ENCODE results near the gene UQCRHL.
"Not testable (repeated sequence)": the region's sequence is repeated elsewhere in the genome, so short reads cannot be mapped to it uniquely, and the experiment has no call there.

Gene UQCRHL

DNA sequence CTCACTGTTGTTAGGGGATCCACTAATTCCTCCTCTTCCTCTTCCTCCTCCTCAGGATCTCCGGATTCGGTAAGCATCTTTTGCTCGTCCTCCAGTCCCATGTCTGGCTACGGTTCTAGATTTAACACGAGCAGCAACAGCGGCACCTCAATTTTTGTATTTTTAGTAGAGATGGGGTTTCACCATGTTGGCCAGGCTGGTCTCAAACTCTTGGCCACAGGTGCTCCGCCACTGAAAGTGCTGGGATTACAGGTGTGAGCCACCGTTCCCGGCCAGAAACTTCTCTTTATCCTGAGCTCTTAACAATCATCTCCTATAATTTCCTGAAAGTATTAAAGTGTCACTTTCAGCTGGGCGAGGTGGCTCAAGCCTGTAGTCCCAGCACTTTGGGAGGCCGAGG is at the start of gene UQCRHL:
Gene UQCRHL (minus strand): TSS at position 101 of the 400 bp plus-strand sequence. CDS start 0 bp downstream, at position 101.
- DNase-seq, result not testable (repeated sequence)

DNA sequence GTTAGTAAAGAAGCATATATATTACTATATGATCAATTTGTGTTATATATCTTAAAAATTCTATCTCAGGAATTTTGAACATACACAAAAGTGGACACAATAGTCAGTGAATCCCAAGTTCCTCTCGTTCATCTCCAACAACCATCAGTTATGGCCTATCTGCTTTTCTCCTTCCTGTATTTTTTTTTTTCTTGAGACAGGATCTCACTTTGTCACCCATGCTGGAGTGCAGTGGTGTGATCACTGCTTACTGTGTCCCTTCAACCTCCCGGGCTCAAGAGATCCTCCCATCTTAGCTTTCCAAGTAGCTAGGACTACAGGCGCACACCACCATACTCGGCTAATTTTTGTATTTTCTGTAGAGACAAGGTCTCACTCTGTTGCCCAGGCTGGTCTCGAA is 49.4 kb upstream of the UQCRHL start:
- DNase-seq, result no peak

DNA sequence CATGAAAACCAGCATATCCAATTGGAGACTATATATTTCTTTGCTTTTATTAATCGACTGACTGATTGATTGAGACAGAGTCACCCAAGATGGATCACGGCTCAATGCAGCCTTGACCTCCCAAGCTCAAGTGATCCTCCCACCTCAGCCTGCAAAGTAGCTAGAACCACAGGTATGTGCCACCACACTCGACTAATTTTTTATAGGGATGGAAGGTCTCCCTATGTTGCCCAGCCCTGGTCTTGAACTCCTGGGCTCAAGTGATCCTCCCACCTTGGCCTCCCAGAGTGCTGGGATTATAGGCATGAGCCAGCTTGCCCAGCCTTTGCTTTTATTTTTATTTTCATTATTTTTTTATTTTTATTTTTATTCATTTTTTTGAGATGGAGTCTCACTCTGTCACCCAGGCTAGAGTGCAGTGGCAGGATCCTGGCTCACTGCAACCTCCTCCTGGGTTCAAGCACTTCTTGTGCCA is 45.4 kb upstream of the UQCRHL start:
- DNase-seq, result no peak

DNA sequence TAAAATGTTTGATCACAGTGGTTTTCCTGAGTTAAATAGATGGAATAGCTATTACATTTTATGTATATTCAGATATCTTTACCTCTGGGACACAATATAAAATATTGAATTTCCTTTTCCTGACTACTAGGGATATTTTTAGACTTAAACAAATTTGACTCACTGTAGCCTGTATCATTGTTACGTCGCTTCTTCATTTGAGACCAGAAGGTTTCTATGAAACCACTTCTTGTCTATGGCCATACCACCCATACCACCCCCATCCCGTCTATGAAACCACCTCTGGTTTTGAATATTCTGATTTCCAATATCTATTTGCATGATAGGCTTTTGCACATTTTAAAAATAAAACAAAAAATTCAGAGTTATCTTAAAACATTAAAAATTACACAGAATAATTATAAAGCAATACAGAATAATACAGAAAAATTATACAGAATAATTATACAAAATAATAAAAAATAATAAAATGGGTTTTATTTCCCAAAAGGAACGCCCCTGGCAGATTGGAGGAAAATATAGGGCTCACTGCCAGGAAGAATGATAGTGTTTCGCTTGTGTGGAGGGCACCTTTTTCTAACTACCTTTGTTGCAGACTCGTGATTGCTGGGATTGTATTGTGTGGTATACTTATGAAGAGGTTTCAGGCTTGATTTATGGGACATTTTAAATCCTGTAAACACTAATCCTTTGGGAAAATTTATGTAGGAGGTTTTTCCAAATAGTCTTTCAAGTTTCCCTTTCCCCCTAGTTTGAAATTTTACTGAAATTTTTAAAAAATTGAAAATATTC is 44.8 kb upstream of the UQCRHL start:
- DNase-seq, result no peak

DNA sequence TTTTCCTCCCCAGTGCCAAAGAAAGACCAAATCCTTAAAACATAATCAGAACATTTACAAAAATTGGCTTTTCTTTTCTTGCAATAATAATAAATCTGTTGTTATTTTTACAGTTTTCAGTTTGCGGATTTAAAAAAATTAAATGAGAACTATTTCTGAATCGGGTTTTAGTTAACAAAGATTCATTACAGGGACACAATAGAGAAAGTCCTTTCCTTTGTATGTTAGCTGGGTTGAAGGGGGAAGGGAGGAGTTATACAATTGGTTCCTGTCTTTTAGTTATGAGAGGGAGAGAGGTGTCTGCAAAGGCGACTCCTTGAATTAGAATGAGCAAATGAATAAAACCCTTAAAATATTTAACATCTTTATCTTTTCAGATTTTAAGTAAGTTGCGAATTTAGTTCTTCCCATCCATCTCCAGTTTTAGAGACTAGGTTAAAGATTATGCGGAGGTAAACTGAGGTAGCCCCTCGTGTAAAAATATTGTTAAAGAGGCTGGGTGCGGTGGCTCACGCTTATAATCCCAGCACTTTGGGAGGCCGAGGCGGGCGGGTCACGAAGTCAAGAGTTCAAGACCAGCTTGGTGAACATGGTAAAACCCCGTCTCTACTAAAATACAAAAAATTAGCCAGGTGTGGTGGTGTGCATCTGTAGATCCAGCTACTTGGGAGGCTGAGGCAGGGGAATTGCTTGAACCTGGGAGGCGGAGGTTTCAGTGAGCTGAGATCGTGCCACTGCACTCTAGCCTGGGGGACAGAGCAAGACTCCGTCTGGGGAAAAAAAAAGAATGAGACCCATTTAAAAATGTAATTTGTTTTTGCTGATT is 44.0 kb upstream of the UQCRHL start:
- no peak for DNase-seq

DNA sequence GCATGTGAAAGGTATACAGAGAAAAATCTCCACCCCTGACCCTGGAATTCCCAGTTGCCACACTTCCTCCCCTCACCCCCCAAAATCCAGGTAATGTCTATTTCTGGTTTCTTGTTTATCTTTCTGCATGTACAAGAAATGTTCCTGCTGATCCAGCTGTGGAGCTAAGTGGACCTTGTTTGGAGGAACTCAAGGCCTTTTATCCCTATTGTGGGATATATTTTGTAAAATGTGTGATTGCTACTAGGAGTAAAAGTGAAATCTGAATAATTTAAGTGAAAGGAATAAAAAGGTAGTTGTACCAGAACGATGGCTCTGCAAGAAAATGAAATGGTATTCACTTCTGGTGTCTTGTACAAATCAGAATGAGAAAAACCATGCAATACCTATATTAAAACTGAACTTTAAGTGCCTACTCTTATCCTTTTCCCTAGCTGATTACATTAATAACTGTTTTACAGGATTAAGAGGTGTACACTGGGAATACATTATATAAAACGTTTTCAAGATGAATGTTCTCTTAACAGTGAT is 43.1 kb upstream of the UQCRHL start:
- DNase-seq, result no peak

DNA sequence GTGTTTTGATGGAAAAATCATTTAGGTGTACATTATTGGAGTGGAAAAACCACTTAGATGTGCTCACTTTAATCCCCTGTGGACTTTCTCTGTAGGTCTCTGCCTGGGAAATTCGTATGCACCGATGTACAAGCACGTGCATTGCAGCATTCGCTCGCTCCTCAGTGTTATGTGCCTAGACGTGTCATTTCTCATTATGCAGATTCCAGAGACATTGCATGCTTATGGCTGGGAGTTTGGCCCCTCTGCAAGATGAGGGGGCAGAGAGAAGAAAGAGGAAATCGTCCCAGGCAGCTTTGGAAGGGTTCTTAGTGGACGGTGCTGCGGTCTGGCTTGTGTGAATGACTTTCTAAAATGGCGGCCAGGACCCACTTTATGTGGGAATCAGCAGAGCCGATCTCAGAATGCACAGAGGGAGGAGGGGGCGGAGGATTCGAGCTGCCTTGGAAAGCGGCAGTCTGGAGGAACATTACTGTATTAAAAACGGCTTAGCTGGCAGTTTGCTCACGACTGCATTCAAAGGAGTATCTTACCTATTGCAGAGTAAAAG is 42.4 kb upstream of the UQCRHL start:
- DNase-seq, result peak; percentile 55

DNA sequence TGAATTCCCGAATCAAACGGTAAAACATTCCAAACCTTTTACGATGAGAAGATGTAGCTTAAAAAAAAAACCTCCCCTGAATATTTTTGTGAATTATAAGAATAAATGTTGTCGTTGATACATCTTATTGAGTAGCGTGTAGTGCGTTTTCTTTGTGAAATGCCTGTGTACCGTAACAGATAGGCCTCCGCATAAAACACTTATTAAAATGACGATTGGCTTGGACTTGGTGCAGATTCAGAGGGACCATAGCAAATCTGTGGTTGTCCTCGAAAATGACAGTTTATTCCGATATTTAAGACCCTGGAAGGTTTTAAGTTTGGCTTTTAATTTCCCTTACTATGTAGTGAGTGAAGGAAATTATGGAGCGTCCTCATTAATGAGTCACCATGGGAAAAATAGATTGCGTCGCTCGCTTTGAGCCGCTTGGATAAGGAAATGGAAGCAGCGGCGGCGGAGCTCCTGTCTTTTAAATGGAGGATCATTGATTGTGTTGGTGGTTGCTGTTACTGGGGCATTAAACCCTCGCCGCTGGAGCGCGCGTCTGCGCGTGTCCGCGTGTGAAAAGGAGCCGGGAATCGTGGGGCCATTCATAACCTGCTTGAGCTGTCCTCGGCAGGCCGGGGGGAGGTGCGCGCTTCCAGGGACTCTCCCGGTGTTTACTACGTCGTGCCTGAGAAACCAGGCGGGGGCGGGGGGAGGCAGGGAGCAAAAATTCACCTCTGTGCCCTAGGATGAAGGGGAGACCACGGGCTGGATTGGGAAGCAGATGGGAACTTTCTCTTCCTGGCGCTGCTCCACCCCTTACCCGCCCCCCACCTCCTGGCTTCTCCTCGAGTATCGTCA is 41.7 kb upstream of the UQCRHL start:
- peak; percentile 66 for DNase-seq

DNA sequence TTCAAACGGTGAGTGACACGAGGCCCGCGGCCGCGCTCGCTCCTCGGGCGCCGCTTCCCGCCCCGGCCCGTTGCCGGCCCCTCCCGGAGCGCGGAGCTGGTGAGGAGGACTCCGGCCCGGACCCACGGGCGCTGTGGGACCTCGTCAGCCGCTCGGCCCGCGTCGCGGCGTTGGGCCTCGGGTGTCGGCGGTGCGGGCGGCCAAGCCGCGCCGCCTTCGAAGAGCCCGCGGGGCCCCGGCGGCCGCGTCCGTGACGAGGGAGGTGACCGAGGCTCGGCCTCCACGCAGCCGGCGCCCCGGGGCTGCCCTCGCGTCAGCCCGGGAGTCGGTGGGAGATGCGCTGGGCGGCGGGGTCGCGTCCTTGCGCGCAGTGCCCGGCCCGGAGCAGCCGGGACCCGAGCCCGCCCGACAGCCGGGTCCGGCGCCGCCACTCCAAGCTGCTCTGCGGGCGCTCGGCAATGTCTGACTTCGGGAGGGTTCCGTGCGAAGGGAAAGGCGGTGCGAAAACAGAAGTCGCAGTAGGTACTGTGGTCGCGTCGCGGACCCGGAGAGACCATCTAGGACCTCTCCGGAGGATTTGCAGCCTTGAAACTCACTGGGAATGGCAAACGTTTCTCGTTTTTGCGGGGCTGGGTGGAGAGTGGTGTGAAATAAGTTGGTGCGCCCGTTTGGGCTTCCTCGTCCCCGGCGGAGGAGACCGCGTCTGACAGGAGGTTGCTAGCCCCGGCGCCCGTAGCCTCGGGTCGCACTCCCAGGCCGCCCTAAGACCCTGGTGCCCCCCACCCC is 40.9 kb upstream of the UQCRHL start:
- DNase-seq, result no peak

DNA sequence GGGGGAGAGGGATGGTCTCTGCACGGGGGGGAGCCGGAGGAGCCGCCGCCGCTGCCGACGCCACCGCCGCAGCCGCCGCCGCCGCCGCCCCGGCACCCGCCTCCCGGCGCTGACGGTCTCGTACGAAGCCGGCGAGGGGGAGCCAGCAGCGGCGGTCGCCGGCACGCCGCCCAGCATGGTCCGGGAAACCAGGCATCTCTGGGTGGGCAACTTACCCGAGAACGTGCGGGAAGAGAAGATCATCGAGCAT is 40.4 kb upstream of the UQCRHL start:
- DNase-seq, result no peak

DNA sequence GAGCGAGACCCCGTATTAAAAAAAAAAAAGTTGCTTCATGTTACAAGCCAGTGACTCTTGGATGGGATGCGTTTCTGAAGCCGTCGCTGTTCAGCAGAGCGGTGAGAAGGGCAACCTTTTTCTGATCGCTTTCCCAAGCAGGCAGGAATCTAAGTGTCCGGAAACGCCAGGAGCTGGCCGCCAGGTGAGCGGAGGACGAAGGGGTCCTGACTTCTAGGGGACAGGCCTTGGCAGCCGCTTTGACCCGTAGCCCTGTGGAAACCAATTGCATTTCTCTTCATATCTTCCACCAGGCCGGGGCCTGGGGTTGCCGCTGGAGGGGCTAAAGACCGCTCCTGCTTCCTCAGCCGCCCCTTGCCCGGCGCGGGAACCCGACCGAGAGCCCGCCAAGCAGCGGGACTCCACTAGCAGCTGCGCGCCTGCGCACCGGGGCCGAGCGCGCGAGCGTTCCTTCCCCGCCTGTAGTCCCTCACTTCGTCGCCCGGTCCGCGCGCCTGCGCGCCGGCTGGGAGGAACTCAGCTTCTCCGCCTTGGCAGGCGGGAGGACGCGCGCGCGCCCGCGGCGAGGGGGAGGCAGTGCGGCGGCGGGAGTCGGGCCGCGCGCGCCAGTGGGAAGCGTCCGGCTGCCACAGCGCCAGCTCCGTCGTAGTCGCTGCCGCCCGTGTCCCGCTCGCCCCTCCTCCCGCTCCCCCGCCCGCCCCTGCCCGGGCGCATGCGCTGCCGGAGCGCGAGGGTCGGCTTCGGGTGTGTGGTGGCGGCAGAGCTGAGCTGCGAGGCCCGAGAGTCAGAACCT is 39.8 kb upstream of the UQCRHL start, which contains the start of gene SPEN:
Gene SPEN (plus strand): TSS at position 608 of the 793 bp plus-strand sequence. CDS start 361 bp downstream, outside the sequence.
- DNase-seq, result peak; percentile 98

DNA sequence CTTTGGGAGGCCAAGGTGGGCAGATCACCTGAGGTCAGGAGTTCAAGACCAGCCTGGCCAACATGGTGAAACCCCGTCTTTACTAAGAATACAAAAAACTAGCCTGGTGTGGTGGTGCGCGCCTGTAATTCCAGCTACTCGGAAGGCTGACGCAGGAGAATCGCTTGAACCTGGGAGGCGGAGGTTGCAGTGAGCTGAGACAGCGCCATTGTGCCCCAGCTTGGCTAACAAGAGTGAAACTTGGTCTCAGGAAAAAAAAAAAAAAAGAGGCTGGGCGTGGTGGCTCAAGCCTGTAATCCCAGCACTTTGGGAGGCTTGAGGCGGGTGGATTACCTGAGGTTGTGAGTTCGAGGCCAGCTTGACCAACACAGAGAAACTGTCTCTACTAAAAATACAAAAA is 38.6 kb upstream of the UQCRHL start:
- DNase-seq, result not testable (repeated sequence)

DNA sequence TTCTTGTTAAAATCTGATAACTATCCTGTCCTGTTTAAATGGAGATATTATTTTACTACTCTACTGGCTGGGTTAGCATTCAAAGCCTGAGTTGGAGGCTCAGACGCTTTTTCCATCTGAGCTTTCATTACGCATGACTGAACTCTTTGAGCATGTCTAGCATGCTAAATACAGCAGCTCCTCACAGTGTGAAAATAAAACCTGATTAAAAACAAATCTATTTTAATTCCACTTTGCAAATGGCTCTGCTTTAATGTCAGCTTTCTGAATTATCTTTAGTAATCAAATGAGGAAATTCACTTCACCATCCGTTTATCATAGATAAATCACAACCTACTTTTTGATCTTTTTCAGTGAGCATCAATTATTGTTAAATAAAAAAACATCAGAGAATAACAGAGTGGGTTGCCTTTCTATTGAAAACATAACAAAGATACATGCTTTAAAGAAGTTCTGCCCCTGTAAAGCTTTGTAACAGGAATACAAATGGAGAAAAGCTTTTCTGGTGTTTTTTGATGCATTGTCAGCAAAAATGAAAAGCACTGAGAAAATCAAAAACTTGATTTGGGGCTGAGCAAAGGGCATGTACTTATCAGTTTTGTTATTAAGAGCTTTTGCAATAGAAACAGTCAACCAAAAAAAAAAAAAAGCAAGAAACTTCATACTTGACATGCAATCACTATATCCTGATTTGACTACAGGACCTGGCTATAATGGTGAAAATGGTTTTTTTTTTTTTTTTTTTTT is 36.5 kb upstream of the UQCRHL start:
- DNase-seq, result no peak

DNA sequence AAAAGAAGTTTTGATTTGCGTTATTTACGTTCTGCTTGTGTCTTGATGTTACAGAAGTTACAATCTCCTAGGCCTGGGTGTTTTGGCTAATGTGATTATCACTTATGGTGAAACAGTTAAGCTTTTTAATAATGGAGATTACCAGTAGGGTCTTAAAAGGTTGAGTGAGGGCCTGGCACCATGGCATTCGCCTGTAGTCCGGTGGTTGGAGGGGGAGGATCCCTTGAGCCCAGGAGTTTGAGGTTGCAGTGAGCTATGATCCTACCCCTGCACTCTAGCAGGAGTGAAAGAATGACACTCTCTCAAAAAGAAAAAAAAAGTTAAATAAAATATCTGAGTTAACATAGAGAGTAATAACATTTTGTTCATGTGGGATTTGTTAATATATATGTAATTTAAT is 31.3 kb upstream of the UQCRHL start:
- DNase-seq, result no peak

DNA sequence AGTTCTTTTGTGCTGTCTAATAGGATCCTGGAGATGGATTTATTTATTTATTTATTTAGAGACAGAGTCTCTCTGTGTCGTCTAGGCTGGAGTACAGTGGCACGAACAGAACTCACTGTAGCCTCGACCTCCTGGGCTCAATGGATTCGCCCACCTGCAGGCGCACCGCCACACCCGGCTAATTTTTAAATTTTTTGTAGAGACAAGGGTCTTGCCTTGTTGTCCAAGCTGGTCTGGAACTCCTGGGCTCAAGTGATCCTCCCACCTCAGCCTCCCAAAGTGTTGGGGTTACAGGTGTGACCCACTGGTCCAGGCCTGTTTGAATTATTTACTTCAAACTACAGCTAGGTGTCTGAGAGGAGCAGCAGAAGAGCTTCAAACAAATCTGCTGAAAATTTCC is 30.5 kb upstream of the UQCRHL start:
- DNase-seq, result no peak

DNA sequence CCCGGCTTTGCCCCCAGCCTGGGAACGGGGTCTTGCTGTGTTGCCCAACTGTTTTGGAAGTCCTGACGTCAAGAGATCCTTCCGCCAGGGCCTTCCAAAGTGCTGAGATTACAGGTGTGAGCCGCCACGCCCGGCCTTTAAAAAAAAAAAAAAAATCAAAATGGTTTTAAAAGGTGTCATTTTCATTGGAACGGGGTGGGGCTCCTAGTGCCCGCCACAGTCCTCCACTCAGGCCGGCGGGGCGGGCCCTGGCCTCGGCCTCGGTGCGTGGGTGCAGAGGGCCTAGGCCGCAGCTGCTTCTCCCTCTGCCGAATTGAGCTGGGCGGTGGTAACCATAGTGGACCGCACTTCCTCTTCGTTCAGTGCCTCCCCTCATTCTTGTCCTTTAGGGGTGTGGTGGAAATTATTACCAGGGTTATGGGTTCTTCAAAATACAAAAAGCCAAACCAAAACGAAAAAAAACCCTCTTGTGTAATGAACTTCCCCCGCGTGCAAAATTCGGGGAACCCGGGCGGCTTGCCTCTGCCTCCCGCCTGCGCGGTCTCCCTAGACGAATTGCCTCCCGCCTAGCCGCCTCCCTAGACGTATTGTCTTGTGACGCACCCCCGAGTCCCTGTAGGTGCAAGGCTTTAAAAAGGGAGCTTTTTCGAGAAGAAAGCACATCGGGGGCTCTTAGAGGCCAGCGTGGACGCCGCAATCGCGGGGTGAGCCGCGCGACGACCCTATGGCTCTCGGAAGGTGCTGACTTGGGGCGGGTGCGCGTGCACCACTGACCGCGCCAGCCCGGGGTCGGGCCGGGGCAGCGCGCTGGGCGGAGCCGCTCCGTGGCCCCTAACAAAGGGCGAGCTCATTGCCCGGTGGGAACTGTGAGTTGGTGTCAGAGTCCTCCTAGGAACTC is 29.6 kb upstream of the UQCRHL start:
- DNase-seq, result no peak

DNA sequence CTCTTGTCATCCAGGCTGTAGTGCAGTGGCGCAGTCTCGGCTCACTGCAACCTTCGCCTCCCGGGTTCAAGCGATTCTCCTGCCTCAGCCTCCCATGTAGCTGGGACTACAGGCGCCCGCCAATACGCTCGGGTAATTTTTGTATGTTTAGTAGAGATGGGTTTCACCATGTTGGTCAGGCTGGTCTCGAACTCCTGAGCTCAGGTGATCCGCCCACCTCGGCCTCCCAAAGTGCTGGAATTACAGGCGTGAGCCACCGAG is 29.0 kb upstream of the UQCRHL start:
- not testable (repeated sequence) for DNase-seq

DNA sequence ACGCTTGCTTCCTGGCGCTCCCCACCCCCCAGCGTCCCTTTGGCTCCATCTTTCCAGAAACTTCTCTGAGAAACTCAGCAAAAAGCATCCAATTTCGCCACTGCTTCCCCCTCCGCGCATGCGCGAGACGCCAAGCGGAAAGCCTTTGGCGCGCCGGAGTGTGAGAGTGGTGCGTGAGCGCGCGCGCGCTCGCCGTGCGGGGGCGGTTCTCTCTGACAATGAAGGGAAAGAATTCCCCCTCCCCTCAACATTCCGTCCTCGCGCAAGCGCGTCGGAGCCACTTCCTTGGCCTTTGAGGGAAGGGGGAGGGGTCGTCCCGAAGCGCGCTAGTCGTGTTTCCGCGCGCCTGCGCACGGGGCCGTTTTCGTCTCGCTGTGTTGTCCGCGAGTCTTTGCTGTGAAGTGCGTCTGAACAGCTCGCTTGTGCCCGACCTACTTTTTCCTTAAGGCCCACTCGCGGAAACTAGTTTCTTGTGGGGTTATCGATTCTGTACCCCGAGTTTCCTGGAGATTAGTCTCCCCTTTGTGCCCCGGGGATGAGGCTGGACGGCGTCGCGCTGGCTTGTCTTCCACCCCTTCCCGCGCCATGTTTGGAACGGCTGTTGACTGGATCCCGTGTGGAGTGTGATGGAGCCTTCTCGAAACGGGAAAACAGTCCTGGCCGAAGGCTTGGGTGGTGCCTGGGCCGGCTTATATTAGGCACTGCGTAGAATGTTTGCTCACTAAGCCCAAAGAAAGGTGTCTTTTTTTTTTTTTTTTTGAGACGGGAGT is 28.5 kb upstream of the UQCRHL start:
- peak; percentile 96 for DNase-seq
